IMR-90 (cell line): ENCODE measurements around the gene ATG7. TPM values are rescaled to one million over a fixed set of nuclear protein-coding genes. Genes with fewer than 3 reads are reported as not detected.

ENCODE experiments used
- ATAC-seq: fragments of 200-7000 bp; cut with Tn5 transposase; 2 replicates; pipeline ENCODE4 v1.9.1; 2020; ENCODE audit warnings: low read depth, mild to moderate bottlenecking, moderate library complexity
- BruUV-seq: library from RNA; stranded (reverse); fragments of 400-500 nt; replicated peaks from 2 replicates; lab custom pipeline; 2021; lab: Mats Ljungman, UMichigan
- CTCF ChIA-PET: fragments of 300-600 bp; formaldehyde crosslinking; extraction: SDS; loops from one replicate; lab custom pipeline; 2021; ENCODE audit warnings: antibody characterized with exemption; lab: Yijun Ruan, JAX
- POLR2A ChIA-PET: fragments of 300-600 bp; sonication (Branson Sonifier 250); formaldehyde crosslinking; loops from one replicate; lab custom pipeline; 2022; ENCODE audit warnings: antibody characterized with exemption; ENCODE audit not compliant: unreplicated experiment; lab: Charles Lee
- DNase-seq: peaks from one replicate; pipeline ENCODE4 v3.0.0; 2013
- H2AFZ ChIP-seq: replicated peaks from 2 replicates; pipeline ENCODE3; 2013; ENCODE audit warnings: low read length, mild to moderate bottlenecking; ENCODE audit not compliant: poor library complexity
- H2AK5ac ChIP-seq: 2 replicates; pipeline ENCODE4 v1.6.1; 2013; ENCODE audit warnings: low read depth, low read length, inconsistent platforms
- H2AK9ac ChIP-seq: replicated peaks from 2 replicates; pipeline ENCODE3; 2013; ENCODE audit warnings: mild to moderate bottlenecking, low read depth, low read length, moderate library complexity; ENCODE audit not compliant: poor library complexity
- H2BK120ac ChIP-seq: 2 replicates; pipeline ENCODE4 v1.6.1; 2013; ENCODE audit warnings: low read depth, low read length, inconsistent platforms
- H2BK15ac ChIP-seq: 3 replicates; pipeline ENCODE4 v1.6.1; 2013; ENCODE audit warnings: low read depth, low read length, inconsistent platforms
- H2BK20ac ChIP-seq: 2 replicates; pipeline ENCODE4 v1.6.1; 2013; ENCODE audit warnings: low read depth, mild to moderate bottlenecking, inconsistent platforms, low read length, moderate library complexity
- H2BK5ac ChIP-seq: 2 replicates; pipeline ENCODE4 v1.6.1; 2013; ENCODE audit warnings: mild to moderate bottlenecking, low read depth, low read length, inconsistent platforms; ENCODE audit not compliant: poor library complexity, severe bottlenecking
- H3K14ac ChIP-seq: replicated peaks from 2 replicates; pipeline ENCODE4 v1.6.1; 2013; ENCODE audit warnings: low read depth, low read length, inconsistent platforms
- H3K18ac ChIP-seq: 2 replicates; pipeline ENCODE4 v1.6.1; 2013; ENCODE audit warnings: low read depth, low read length, control low read depth
- H3K23ac ChIP-seq: 2 replicates; pipeline ENCODE4 v1.6.1; 2013; ENCODE audit warnings: low read depth, low read length, inconsistent platforms
- H3K27ac ChIP-seq: 2 replicates; pipeline ENCODE4 v1.5.1; 2013; ENCODE audit warnings: mild to moderate bottlenecking, control low read depth, low read length; ENCODE audit not compliant: insufficient read depth
- H3K27me3 ChIP-seq: 2 replicates; pipeline ENCODE4 v1.6.1; 2013; ENCODE audit warnings: low read length; ENCODE audit not compliant: control insufficient read depth, insufficient read depth
- H3K36me3 ChIP-seq: 2 replicates; pipeline ENCODE4 v1.6.1; 2013; ENCODE audit warnings: low read length, mixed read lengths; ENCODE audit not compliant: control insufficient read depth, insufficient read depth
- H3K4ac ChIP-seq: 2 replicates; pipeline ENCODE4 v1.6.1; 2013; ENCODE audit warnings: low read depth, low read length, inconsistent platforms
- H3K4me1 ChIP-seq: 2 replicates; pipeline ENCODE4 v1.6.1; 2013; ENCODE audit warnings: low read length, mixed read lengths; ENCODE audit not compliant: control insufficient read depth, insufficient read depth
- H3K4me2 ChIP-seq: 2 replicates; pipeline ENCODE4 v1.6.1; 2013; ENCODE audit warnings: low read depth, mild to moderate bottlenecking, control low read depth, low read length, moderate library complexity
- H3K4me3 ChIP-seq: 2 replicates; pipeline ENCODE4 v1.5.1; 2013; ENCODE audit warnings: low read depth, mild to moderate bottlenecking, control low read depth, low read length, moderate library complexity; ENCODE audit not compliant: insufficient read depth
- H3K56ac ChIP-seq: 2 replicates; pipeline ENCODE4 v1.6.1; 2013; ENCODE audit warnings: low read length, inconsistent platforms; ENCODE audit not compliant: insufficient read depth; ENCODE audit errors: extremely low read depth
- H3K79me1 ChIP-seq, 2 experiments: 2 replicates each; pipeline ENCODE4 v1.6.1; 2013; ENCODE audit warnings: low read length in 2 of 2, inconsistent platforms in 1 of 2, low read depth in 1 of 2
- H3K9ac ChIP-seq: 2 replicates; pipeline ENCODE4 v1.6.1; 2013; ENCODE audit warnings: low read depth, low read length, control low read depth
- H3K9me1 ChIP-seq: 2 replicates; pipeline ENCODE4 v1.6.1; 2013; ENCODE audit warnings: low read length, inconsistent platforms; ENCODE audit not compliant: insufficient read depth
- H3K9me3 ChIP-seq: 2 replicates; pipeline ENCODE4 v1.6.1; 2013; ENCODE audit warnings: low read length; ENCODE audit not compliant: control insufficient read depth, insufficient read depth
- H4K20me1 ChIP-seq: 2 replicates; pipeline ENCODE4 v1.6.1; 2013; ENCODE audit warnings: low read length, inconsistent platforms; ENCODE audit not compliant: insufficient read depth
- H4K5ac ChIP-seq: 2 replicates; pipeline ENCODE4 v1.6.1; 2013; ENCODE audit warnings: mild to moderate bottlenecking, low read depth, low read length, control low read depth
- H4K8ac ChIP-seq, 2 experiments: 2 replicates each; pipeline ENCODE4 v1.6.1; 2013; ENCODE audit warnings: low read depth in 2 of 2, low read length in 2 of 2, control low read depth in 1 of 2, inconsistent platforms in 1 of 2
- H4K91ac ChIP-seq: 2 replicates; pipeline ENCODE4 v1.6.1; 2013; ENCODE audit warnings: low read depth, low read length, inconsistent platforms; ENCODE audit not compliant: insufficient read depth
- MAZ ChIP-seq: IDR thresholded peaks from 2 replicates; pipeline ENCODE4 v1.6.1; 2012; ENCODE audit warnings: low read depth, mild to moderate bottlenecking, low read length, improper control_type of control experiment, moderate library complexity, borderline replicate concordance
- WGBS, 2 experiments: methylation state at CpG; one replicate each; pipeline versions ENCODE4 v1.1.5 to v1.1.7; 2013; ENCODE audit warnings: missing lambda C conversion rate in 2 of 2; ENCODE audit not compliant: insufficient read length in 1 of 2; ENCODE audit errors: extremely low coverage in 2 of 2; 5-methylcytosine and 5-hydroxymethylcytosine counted together
- dilution Hi-C: fragments of 300-500 bp; cut with HindIII; formaldehyde crosslinking; loops from one replicate; pipeline ENCODE4 v1.14.3; 2018; ENCODE audit warnings: low sequenced_read_pairs; ENCODE audit not compliant: unreplicated experiment
- in situ Hi-C: fragments of 300-500 bp; cut with MboI; formaldehyde crosslinking; loops from 3 replicates; pipeline ENCODE4 v1.14.3; 2019; ENCODE audit warnings: low sequenced_read_pairs, inconsistent platforms, mixed read lengths
- intact Hi-C: fragments of 100-400 bp; cut with micrococcal nuclease; formaldehyde crosslinking; loops from 2 replicates; pipeline ENCODE4 v1.10.0; 2022
- polyA plus RNA-seq, 3 experiments: library from polyadenylated mRNA; depleted of rRNA; stranded (reverse); fragments of >200 nt; gene quantifications; 2 replicates each; pipeline ENCODE4 v1.2.3, GENCODE V29; 2012; ENCODE audit warnings: low replicate concordance in 1 of 3
- total RNA-seq: library from RNA; depleted of rRNA; stranded (reverse); fragments of >200 nt; gene quantifications from 2 replicates; pipeline ENCODE4 v1.2.3, GENCODE V29; 2012
- TF ChIP-seq, protein P1 (sequence below): fragments of 150-350 bp; IDR thresholded peaks from 2 replicates; pipeline ENCODE4 v1.6.1; 2017; ENCODE audit warnings: mild to moderate bottlenecking, antibody characterized with exemption, low read length, low read depth

ATG7 gene
- total and polyA plus RNA-seq, 2 of the 4 experiments (the other 2 are of a cell fraction), result 15.6 to 51.4 TPM

DNA sequence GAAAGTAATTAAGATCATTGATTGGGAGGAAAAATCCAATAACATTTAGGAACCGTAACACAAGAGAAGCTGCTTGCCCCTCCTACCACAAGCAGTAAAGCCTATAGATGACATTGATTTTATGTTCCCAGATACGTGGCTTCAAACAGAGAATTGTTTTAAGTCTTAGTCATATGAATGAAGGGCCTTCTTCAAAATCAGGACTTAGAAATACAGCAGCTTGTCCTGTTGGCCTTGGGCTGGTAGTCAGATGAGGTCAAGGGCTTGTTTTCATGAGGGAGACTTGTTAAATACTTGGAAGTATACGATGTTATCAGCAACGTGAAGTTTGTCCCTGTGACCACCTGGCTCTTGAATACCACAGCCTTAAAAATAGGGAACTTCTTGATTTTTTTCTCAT, 257.1 kb downstream of the ATG7 start:
- H2BK120ac ChIP-seq, result peak overlapping the region; percentile 91
- no peaks in the 10 kb centered on the region for H3K9me3 ChIP-seq
- no TSS peak for BruUV-seq
- no peaks in the 10 kb centered on the region for H3K36me3 ChIP-seq
- H3K4me3 ChIP-seq, result no peak overlapping the region
- no peak overlapping the region; the same call in 1 of the 2 replicates for H3K4me2 ChIP-seq
- H3K4me1 ChIP-seq, result peaks cover 24% of the 10 kb centered on the region
- peak overlapping the region; percentile 82 for H2BK5ac ChIP-seq
- H3K27me3 ChIP-seq, result no peaks in the 10 kb centered on the region
- H3K4ac ChIP-seq, result peak overlapping the region; percentile 94
- dilution Hi-C loops (no loop called here), in situ Hi-C loops (no loop called here), intact Hi-C loops (no loop called here)
- H2AFZ ChIP-seq, result peak overlapping the region; percentile 68
- peak overlapping the region; percentile 10; the same call in 1 of the 2 replicates for H4K5ac ChIP-seq
- peak overlapping the region; percentile 6 to 67; a peak in 3 of 4 replicates for H4K8ac ChIP-seq
- ATAC-seq (no peak), DNase-seq (peak; percentile 17)
- H3K56ac ChIP-seq, result peak overlapping the region; percentile 9; the same call in 1 of the 2 replicates
- H2BK15ac ChIP-seq, result peak overlapping the region; percentile 64; the same call in 2 of the 3 replicates
- TF ChIP-seq, protein P1, sequence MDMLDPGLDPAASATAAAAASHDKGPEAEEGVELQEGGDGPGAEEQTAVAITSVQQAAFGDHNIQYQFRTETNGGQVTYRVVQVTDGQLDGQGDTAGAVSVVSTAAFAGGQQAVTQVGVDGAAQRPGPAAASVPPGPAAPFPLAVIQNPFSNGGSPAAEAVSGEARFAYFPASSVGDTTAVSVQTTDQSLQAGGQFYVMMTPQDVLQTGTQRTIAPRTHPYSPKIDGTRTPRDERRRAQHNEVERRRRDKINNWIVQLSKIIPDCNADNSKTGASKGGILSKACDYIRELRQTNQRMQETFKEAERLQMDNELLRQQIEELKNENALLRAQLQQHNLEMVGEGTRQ, result no peak
- TF ChIP-seq MAZ, result no peak
- peak overlapping the region; percentile 95 for H2AK5ac ChIP-seq
- POLR2A ChIA-PET, result interaction anchor here (0.6 kb wide), 1 partner anchor 13 kb away, joined by 3 read pairs; no protein-coding TSS in a partner anchor
- H4K20me1 ChIP-seq, result no peaks in the 10 kb centered on the region; the same call in 1 of the 2 replicates
- H2AK9ac ChIP-seq, result no peak overlapping the region
- H3K23ac ChIP-seq, result peak overlapping the region; percentile 48; the same call in 1 of the 2 replicates
- WGBS, 2 experiments, result no CpG with 5 or more reads among the region's 4 CpGs
- H3K14ac ChIP-seq, result peak overlapping the region; percentile 87
- H3K79me1 ChIP-seq, result peaks cover 19 to 26% of the 10 kb centered on the region in 2 experiments
- CTCF ChIA-PET, result interaction anchor here (1.3 kb wide), 1 partner anchor 149 kb away, joined by 3 read pairs; no protein-coding TSS in a partner anchor
- H3K27ac ChIP-seq, result peak overlapping the region; percentile 67
- H3K9me1 ChIP-seq, result peaks cover 27% of the 10 kb centered on the region
- peak overlapping the region; percentile 88 for H2BK20ac ChIP-seq
- peak overlapping the region; percentile 53 for H3K18ac ChIP-seq
- H4K91ac ChIP-seq, result peak overlapping the region; percentile 87
- H3K9ac ChIP-seq, result no peak overlapping the region; the same call in 1 of the 2 replicates
